ENCODE measurements around the gene EIF6. TPM values are rescaled to one million over a fixed set of nuclear protein-coding genes. Genes with fewer than 3 reads are reported as not detected.

EIF6 gene
- total RNA-seq, 3 donors from 2014 or later (not counting 1 experiment from before 2014, with no cell fraction given) = 73.9 to 81.4 (median 79.0) TPM

GRCh38 chr20:35325401-35325800, 40.8 kb upstream of the EIF6 start:
- Mint-ChIP-seq H3K4me3 (no peak overlapping the region), H3K36me3 (no peaks in the 10 kb centered on the region), H3K9me3 (no peaks in the 10 kb centered on the region), H3K27me3 (ENCODE audit: low read depth in 2 of 2) (no peaks in the 10 kb centered on the region), H3K4me1 (no peaks in the 10 kb centered on the region), H3K27ac (no peak overlapping the region)
- Histone ChIP-seq H3K27me3 (ENCODE audit: control insufficient read depth, insufficient read depth, low read length) (no peaks in the 10 kb centered on the region), H3K4me1 (ENCODE audit: control insufficient read depth, insufficient read depth, low read length) (no peaks in the 10 kb centered on the region), H3K27ac (ENCODE audit: low read length) (no peak overlapping the region), H3K9me3 (ENCODE audit: control insufficient read depth, insufficient read depth, low read length) (no peaks in the 10 kb centered on the region), H3K4me3 (ENCODE audit: low read length) (no peak overlapping the region), H3K36me3 (ENCODE audit: control insufficient read depth, insufficient read depth, low read length) (no peaks in the 10 kb centered on the region)
- no peak for ATAC-seq
- intact Hi-C loops (cut with micrococcal nuclease) = no loop called here
- DNase-seq = no peak
- 82% methylated on average over 6 of the region's 6 CpGs for WGBS (ENCODE audit: insufficient coverage)
- TF ChIP-seq CTCF (IDR thresholded peaks at IDR 0.05) = no peak

GRCh38 chr20:35320396-35321126, 36.0 kb upstream of the EIF6 start:
- Histone ChIP-seq H3K27ac (ENCODE audit: low read length) (no peak overlapping the region), H3K27me3 (ENCODE audit: control insufficient read depth, insufficient read depth, low read length) (no peaks in the 10 kb centered on the region), H3K4me1 (ENCODE audit: control insufficient read depth, insufficient read depth, low read length) (peaks cover 3% of the 10 kb centered on the region), H3K36me3 (ENCODE audit: control insufficient read depth, insufficient read depth, low read length) (no peaks in the 10 kb centered on the region), H3K4me3 (ENCODE audit: low read length) (no peak overlapping the region), H3K9me3 (ENCODE audit: control insufficient read depth, insufficient read depth, low read length) (no peaks in the 10 kb centered on the region)
- ATAC-seq (no peak), DNase-seq (no peak)
- Mint-ChIP-seq H3K27me3 (ENCODE audit: low read depth in 2 of 2) (no peaks in the 10 kb centered on the region), H3K27ac (no peak overlapping the region), H3K4me3 (no peak overlapping the region), H3K9me3 (no peaks in the 10 kb centered on the region), H3K36me3 (no peaks in the 10 kb centered on the region), H3K4me1 (peaks cover under 1 to 14% of the 10 kb centered on the region in 2 donors)
- no peak for TF ChIP-seq CTCF (IDR thresholded peaks at IDR 0.05)
- intact Hi-C loops (cut with micrococcal nuclease) = no loop called here
- WGBS (ENCODE audit: insufficient coverage) = 94% methylated on average over 3 of the region's 3 CpGs

- Mint-ChIP-seq H3K27me3 (ENCODE audit: low read depth in 2 of 2) (no peaks in the 10 kb centered on the region), H3K36me3 (no peaks in the 10 kb centered on the region), H3K9me3 (no peaks in the 10 kb centered on the region), H3K4me1 (peaks cover 8 to 22% of the 10 kb centered on the region in 2 donors), H3K27ac (no peak overlapping the region), H3K4me3 (no peak overlapping the region)
- DNase-seq (no peak), ATAC-seq (no peak)
- Histone ChIP-seq H3K4me1 (ENCODE audit: control insufficient read depth, insufficient read depth, low read length) (peaks cover 9% of the 10 kb centered on the region), H3K27me3 (ENCODE audit: control insufficient read depth, insufficient read depth, low read length) (no peaks in the 10 kb centered on the region), H3K27ac (ENCODE audit: low read length) (no peak overlapping the region), H3K36me3 (ENCODE audit: control insufficient read depth, insufficient read depth, low read length) (no peaks in the 10 kb centered on the region), H3K9me3 (ENCODE audit: control insufficient read depth, insufficient read depth, low read length) (no peaks in the 10 kb centered on the region), H3K4me3 (ENCODE audit: low read length) (no peak overlapping the region)
- no peak for TF ChIP-seq CTCF (IDR thresholded peaks at IDR 0.05)
- intact Hi-C loops (cut with micrococcal nuclease) = no loop called here
These were observed 35.3 kb upstream of the EIF6 start for GRCh38 chr20:35319871-35320197.
